ENCODE data around the gene MANBA. TPM values are rescaled to one million over a fixed set of nuclear protein-coding genes. Genes with fewer than 3 reads are reported as not detected.

The MANBA gene
- total and polyA plus RNA-seq, 2 of the 13 experiments (the other 11 are each of a cell fraction or from before 2014, with no cell fraction given), result 11.7 to 33.3 TPM

DNA sequence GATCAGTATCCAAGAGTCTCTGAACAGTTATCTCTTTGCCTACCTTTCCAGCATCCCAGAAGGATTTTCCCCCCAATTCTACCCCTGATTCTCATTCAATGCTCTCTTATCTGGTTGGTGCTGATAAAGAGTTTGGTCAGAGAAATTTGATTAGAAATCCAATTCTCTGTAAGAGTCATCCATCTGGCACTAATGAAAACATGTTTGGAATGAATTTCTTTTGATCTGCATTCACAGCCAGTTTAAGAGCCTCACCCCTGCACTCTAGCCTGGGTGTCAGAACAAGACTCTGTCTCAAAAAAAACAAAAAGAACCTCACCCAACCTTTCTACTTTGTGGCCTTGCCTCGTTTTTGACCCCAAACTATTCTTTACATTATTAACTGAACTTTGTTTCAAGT is 122.1 kb downstream of the MANBA start (continued):
- TF ChIP-seq PAX8 (CRISPR knock-in tag; IDR thresholded peaks at IDR 0.05; ENCODE audit: borderline replicate concordance) (no peak), CREB1 (IDR thresholded peaks at IDR 0.05) (no peak), CREB1 (CRISPR knock-in tag; IDR thresholded peaks at IDR 0.05) (no peak), KMT2B (CRISPR knock-in tag; IDR thresholded peaks at IDR 0.05) (no peak)
- TF ChIP-seq, protein P1, sequence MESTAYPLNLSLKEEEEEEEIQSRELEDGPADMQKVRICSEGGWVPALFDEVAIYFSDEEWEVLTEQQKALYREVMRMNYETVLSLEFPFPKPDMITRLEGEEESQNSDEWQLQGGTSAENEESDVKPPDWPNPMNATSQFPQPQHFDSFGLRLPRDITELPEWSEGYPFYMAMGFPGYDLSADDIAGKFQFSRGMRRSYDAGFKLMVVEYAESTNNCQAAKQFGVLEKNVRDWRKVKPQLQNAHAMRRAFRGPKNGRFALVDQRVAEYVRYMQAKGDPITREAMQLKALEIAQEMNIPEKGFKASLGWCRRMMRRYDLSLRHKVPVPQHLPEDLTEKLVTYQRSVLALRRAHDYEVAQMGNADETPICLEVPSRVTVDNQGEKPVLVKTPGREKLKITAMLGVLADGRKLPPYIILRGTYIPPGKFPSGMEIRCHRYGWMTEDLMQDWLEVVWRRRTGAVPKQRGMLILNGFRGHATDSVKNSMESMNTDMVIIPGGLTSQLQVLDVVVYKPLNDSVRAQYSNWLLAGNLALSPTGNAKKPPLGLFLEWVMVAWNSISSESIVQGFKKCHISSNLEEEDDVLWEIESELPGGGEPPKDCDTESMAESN (CRISPR knock-in tag; conservative IDR thresholded peaks at IDR 0.05), result no peak

DNA sequence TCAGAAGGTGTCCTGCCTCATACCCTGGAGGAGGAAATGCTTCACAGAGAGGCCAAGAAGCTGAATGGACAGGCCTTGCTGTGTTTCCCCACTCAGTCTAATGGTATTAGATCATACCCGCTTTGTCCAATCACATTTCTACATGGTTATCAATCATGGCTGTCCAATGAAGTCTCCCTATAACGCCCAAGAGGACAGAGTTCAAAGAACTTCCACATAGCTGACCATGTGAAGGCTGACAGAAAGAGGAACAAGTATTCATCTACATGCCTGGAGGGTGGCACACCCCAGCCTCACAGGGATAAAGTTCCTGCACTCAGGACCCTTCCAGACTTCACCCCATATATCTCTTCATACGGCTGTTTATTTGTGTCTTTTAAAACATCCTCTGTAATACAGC is 123.4 kb downstream of the MANBA start:
- H3K4me1 ChIP-seq (ENCODE audit: insufficient read depth, low read length), result no peaks in the 10 kb centered on the region
- ChIA-PET CTCF (ENCODE audit: low intra/inter-chr PET ratio, low total read pairs) (no interaction called here), POLR2A (no interaction called here)
- no peak overlapping the region for H3K4me2 ChIP-seq (ENCODE audit: low read depth, low read length)
- peaks cover 4 to 22% of the 10 kb centered on the region in 2 experiments; a peak in 4 of 5 replicates for H3K36me3 ChIP-seq (replicated peaks in 1 of 2; ENCODE audit: control insufficient read depth in 1 of 2, insufficient read depth in 2 of 2, low read length in 2 of 2)
- BruUV-seq (replicated peaks), result no TSS peak
- TF ChIP-seq ZNF703 (CRISPR knock-in tag; IDR thresholded peaks at IDR 0.05; ENCODE audit: borderline replicate concordance), result no peak
- TF ChIP-seq CBX1 (IDR thresholded peaks at IDR 0.05; ENCODE audit: low read depth), result no peak
- no peak for TF ChIP-seq SRSF1 (optimal IDR thresholded peaks at IDR 0.05; ENCODE audit: low read depth, low read length)
- TF ChIP-seq ATF7 (IDR thresholded peaks at IDR 0.05), result no peak
- no peak for TF ChIP-seq ATF7 (CRISPR knock-in tag; IDR thresholded peaks at IDR 0.05)
- TF ChIP-seq ZNF891 (CRISPR knock-in tag; IDR thresholded peaks at IDR 0.05), result no peak
- no peak for TF ChIP-seq ZNF747 (CRISPR knock-in tag; IDR thresholded peaks at IDR 0.05; ENCODE audit: borderline replicate concordance)
- no peak for TF ChIP-seq ZNF44 (CRISPR knock-in tag; IDR thresholded peaks at IDR 0.05)
- TF ChIP-seq FOXM1 (CRISPR knock-in tag; IDR thresholded peaks at IDR 0.05), result no peak
- TF ChIP-seq ZMYM2 (CRISPR knock-in tag; IDR thresholded peaks at IDR 0.05), result no peak
- TF ChIP-seq GABPA (IDR thresholded peaks at IDR 0.05; ENCODE audit: low read depth, low read length), result no peak
- no peak for TF ChIP-seq GABPA (CRISPR knock-in tag; IDR thresholded peaks at IDR 0.05; ENCODE audit: low read depth)
- TF ChIP-seq, protein P2, sequence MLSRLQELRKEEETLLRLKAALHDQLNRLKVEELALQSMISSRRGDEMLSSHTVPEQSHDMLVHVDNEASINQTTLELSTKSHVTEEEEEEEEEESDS (CRISPR knock-in tag; IDR thresholded peaks at IDR 0.05; ENCODE audit: borderline replicate concordance), result no peak
- no peak overlapping the region for H3K9ac ChIP-seq (ENCODE audit: insufficient read depth, low read depth, low read length)
- no peaks in the 10 kb centered on the region for H3K9me3 ChIP-seq (ENCODE audit: low read length)
- DNase-seq (ENCODE audit: low spot score), result no peak
- no peak overlapping the region for H3K27ac ChIP-seq (ENCODE audit: extremely low read length, insufficient read depth, low read length)
- H3K4me3 ChIP-seq (replicated peaks in 1 of 3; ENCODE audit: insufficient read depth in 1 of 3, low read depth in 2 of 3, low read length in 3 of 3), result no peak overlapping the region
- no peaks in the 10 kb centered on the region for H3K27me3 ChIP-seq (ENCODE audit: control insufficient read depth in 1 of 2, insufficient read depth in 2 of 2, low read length in 2 of 2)
- in situ Hi-C loops (cut with HindIII; ENCODE audit: extremely low pct_ligation_motif_present, low pct_unique_long_range_greater_than_20kb) (no loop called here), intact Hi-C loops (cut with micrococcal nuclease; ENCODE audit: unreplicated experiment) (no loop called here)
- no peaks in the 10 kb centered on the region for H3K79me2 ChIP-seq (ENCODE audit: insufficient read depth, low read length)
- no peaks in the 10 kb centered on the region for H4K20me1 ChIP-seq (ENCODE audit: insufficient read depth, low read length)
- no peak for FAIRE-seq
- 88% methylated on average over 3 of the region's 3 CpGs for WGBS (ENCODE audit: low lambda C conversion rate)
- no peak for ATAC-seq
- H2AFZ ChIP-seq (ENCODE audit: low read length), result no peak overlapping the region
